Body of pancreas (tissue), 4 donors: ENCODE data around the gene TTC7B.

Experiments used
- CTCF ChIP-seq, 7 experiments: fragments of 450-650 bp in 4 of 7; fragments of 200-600 bp in 3 of 7; sonication (generic) in 3 of 7; IDR thresholded peaks; one replicate each; pipeline ENCODE4 v1.5.1; 2016 to 2019; ENCODE audit warnings: antibody characterized with exemption in 7 of 7
- POLR2A ChIP-seq, 3 donors: fragments of 450-650 bp; IDR thresholded peaks; one replicate each; pipeline ENCODE4 v1.6.1; 2016; ENCODE audit warnings: antibody characterized with exemption in 3 of 3, mild to moderate bottlenecking in 2 of 3

GRCh38 chr14:90842726-90843125 is 26.5 kb upstream of the TTC7B start:
- TF ChIP-seq POLR2A (IDR thresholded peaks at IDR 0.05) (no peak), CTCF (IDR thresholded peaks at IDR 0.05) (no peak)
